HG03432 (cell line): ENCODE measurements around the gene TPPP.

Experiments
- ATAC-seq: cut with Tn5 transposase; IDR thresholded peaks from one replicate; pipeline ENCODE4 v1.9.1; 2021; ENCODE audit warnings: mild to moderate bottlenecking, moderate library complexity; ENCODE audit not compliant: unreplicated experiment

TPPP gene

DNA sequence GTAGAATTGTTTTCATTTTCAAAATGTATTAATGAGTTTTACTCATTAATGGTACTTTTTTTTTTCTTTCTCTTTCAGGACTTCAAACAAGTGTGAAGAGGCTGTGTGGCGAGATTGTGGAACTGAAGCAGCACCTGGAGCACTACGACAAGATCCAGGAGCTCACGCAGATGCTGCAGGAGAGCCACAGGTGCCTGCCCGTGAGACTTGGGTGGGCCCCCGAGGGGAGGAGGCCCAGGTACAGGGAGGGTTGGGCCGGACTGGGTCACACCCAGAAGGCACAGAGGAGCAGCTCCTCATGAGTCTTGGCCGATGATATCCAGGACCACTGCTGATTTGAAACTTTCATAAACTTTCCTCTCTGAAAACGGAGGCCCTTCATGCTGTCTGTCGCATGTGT is 45.4 kb downstream of the TPPP start:
- ATAC-seq: no peak

DNA sequence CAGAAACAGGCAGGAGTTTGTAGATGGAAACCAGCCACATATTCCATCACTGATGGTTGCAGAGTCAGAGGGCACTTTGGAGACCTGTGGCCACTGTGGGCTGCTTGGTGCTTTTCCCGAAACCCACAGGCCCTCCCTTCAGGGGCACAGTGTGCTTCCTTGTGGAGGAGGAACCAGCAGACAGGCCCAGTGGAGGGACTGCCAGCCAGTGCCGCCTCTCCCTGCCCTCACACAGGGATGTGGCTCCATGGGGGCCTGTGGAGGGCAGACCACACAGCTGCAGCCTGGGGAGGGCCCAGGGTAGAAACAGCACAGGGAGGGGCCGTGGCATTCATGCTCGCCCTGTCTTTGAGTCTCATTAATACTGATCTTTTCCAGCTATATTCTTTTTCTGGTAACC is 45.8 kb downstream of the TPPP start:
- no peak for ATAC-seq

DNA sequence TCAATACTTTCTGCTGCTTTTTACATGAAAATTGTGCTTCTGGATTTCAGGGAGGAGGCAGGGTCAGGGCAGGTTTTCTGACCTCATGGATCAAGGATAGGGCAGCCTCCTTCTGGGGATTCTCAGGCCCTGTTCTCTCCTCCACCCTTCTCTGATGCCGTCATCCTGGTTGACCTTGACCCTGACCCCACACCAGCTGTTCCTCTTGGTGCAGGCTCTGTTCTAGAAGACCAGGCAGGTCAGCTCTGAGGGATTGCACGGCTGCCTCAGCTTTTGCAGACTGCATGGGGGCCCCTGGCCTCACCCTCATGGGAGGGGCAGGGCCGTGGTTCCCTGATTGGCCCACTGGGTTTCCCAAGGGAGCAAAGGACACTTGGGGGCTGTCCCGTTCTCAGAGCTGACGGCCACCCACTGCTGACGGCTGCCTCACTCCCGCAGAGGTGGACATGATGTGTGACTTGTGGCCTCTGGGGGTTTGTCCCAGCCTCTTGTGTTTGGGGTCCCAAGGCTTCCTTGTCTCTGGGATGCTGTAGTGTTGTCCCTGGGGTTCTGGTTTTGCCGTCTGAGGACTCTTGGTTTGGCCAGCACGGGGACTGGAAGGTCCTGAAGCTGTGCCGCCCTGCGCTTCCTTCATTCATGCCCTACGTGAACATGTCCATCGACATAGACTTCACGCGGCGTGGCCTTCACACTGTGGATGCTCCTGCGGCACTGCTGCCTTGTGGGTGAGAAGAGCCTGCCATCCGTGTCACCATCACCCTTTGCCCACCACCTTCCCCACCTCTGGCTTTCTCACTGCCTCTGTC is 46.6 kb downstream of the TPPP start:
- no peak for ATAC-seq

DNA sequence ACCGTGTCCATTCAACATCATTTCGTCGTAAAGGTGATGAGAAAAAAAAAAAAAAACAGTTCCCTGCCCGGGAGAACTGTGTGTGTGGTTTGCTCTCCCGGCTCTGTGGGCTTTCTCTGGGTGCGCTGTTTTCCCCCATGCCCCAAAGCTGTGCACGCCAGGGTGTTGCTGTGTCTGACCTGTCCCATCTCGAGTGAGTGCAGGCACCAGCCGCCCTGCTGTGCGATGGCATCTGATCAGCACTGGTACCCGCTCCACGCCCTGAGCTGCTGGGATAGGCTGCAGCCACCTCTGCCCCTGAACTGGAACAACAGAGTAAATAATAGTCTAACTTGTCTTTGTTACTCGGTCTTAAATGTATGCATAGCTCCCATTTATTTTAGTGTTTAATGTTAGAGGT is 47.7 kb downstream of the TPPP start:
- no peak for ATAC-seq

DNA sequence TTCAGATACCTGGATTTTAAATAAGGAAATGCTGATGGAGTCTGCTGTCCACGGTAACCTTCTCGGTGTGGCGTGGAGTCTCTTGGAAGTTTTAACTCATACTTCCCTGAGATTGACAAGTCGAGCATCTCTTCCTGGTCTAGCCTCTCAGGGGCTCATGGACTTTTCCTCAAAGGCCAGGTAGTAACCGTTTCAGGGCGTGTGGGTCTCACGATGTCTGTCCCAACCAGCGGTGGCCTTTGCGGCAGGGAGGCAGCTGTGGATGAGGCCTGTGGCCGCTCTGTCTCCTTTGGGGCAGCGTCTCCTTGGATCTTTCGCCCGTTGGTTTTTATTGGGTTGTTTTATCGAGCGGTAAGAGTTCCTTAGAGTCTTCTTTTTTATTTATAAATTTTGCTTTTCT is 48.2 kb downstream of the TPPP start:
- no peak for ATAC-seq

DNA sequence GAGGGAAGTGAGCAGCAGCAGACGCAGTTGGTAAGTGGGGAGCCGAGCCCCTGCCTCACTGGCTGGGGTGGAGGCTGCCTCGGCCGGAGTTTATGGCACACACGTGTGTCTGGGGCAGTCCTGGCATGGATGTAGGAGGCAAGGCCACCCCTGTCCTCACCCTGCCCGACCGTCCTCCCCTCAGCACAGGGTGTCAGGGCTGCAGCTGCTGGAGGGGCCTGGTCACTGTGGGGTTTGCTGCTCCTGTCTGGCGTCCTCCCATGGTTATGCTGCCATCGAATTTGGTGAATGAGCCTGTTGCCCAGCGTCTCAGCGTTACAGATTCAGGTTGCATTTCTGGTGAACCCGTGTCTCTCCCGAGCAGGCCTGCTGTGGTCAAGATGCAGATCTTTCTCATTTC is 48.6 kb downstream of the TPPP start:
- no peak for ATAC-seq

DNA sequence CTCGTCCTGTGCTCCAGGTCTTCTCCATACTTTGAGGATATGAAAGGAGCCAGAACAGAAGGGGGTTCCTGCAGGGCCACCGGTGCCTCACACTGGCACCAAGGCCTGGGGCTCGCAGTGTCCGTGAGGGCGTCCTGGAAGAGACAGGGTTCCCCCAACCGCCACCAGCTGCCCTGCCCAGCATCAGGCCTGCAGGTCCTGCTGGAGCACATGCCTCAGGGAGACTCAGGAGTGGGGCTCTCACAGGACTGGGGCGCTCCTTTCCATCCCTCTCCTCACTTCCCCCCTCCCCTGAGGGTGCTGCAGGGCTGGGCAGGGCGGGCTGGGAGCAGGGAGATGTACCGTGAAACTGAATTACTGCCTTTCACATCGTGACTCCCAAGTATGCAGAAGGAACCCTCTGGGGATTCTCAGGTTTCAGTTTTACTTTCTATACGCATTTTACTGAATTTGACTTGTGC is 49.3 kb downstream of the TPPP start:
- peak; percentile 84 for ATAC-seq

DNA sequence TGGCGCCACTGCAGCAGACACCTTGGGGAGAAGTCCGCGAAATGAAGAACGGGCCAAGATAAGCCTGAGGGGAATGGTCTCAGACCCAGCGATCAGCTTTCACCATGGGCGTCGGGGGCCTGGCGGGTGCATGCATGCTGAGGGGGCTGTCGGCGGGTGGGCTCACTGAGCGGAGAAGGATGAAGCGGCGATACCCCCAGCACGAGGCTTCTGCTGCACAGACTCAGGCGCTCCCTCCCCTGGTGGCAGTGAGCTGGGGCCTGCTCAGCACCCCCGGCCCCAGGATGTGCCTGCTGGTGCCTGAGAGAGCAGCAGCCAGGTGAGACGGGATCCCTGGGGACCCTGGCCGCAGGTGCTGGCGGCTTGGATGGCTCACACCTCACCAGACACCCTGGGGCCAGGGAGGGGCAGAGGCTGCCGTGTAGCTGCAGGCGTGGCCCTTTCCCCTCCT is 49.8 kb downstream of the TPPP start:
- peak; percentile 40 for ATAC-seq

DNA sequence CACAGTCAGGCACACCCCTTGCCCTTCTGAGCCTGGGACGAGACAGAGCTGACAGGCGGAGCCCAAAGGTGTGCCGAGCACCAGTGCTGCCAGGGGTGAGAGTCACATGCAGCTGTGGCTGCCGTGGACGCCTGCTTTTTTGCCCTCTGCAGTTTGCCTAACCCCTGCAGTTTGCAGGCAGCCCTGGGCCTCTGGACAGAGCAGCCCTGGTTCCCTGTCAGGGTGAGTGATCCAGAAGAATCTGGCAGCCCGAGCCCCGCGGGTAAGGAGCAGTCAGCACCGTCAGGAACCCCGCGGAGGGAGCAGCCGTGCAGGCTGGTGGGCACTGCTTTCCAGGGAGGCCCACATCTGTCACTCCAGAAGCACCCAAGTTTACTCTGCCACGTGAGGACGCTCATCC is 50.7 kb downstream of the TPPP start:
- ATAC-seq: no peak

DNA sequence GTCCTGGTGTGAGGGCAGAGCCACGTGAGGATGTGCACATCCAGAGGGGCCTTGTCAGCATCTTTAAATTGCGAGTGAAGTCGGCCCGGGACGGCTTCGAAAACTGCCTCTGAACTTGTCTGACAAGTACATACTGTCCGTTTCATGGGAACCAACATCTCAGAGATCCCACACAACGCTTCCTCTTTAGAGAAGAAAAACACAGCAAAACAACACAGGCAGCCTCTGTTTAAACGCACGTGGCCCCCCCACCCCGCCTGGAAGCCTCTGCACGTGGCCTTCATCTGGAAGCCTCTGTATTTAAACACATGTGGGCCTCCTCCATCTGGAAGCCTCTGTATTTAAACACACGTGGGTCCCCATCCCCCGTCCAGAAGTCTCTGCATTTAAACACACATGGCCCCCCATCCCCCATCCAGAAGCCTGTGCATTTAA is 51.8 kb downstream of the TPPP start:
- no peak for ATAC-seq

DNA sequence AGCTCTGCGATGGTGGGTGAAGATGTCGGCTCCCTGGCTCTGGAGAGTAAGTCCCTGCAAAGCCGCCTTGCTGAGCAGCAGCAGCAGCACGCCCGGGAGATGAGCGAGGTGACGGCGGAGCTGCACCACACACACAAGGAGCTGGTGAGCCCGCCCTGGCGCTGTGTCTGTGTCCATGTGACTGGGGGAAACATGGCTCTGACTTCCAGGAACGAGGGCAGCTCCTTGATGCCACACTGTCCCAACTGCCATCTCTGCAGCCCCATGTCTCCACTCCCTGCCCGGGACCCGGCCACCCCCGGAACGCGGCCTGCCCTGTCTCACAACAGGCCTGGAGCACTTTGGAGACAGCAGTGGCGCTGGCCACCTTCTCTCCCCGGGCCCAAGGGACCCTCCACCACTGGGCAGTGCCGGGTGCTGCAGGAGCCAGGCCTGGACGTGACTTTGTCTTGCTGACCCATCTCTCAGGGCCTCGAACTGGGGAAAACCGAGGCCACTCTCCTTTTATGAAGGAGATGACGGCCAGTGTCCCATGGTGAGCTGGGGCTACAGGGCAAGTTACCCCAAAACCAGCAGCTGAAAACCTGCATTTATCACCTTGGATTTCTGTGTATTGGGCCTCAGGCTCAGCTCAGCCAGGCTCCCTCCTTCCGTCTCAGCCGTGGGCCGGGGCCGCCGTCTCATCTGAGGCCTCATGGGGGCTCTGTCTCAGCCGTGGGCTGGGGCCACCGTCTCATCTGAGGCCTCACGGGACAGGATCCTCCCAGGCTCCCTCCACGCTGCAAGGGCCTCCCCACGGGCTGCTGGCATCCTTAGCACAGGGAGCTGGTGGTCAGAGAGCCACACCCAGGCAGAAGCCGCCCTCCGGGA is 52.5 kb downstream of the TPPP start:
- ATAC-seq: no peak

DNA sequence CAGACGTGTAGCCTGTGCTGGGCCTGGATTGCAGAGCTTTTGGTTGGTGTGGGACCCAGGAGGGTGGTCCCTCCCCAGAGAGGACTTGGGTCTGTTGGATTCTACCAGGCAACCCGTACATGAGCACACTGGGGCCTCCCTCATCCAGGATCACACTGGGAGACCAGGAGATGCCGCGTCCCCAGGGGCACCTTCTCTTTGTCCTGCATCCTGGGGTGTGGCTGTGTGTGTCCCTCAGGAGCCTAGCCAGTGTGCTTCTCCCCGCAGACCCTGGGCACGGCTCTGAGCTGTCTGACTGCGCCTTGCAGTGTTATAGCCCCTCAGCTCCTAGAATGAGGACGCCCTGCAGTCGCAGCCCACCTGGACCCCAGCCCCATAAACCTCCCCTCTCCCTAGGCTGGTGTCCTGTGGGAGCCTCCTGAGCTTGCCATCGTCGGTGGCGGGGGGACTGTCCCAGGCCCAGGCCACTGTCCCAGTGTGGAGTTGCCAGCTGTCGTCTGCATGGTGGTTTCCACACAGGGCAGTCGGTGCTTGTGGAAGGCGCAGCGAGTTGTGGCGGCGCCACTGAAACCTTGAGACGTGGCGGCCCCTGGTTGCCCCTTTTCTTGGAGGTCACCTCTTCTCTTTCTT is 53.5 kb downstream of the TPPP start:
- ATAC-seq: no peak

DNA sequence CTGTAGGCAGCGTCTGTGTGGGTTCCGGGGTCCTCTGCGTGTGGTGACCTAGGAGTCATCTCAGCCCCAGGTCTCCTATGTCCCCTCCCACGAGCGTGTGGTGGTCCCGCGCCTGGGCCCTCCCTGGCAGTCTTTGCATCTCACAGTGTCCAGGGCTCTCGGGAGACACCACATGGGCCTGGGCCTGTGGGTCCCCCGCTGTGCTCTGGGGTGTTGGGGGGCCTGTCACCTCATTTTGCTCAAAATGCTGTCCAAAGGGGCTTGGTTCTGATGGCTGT is 54.0 kb downstream of the TPPP start:
- ATAC-seq: no peak

DNA sequence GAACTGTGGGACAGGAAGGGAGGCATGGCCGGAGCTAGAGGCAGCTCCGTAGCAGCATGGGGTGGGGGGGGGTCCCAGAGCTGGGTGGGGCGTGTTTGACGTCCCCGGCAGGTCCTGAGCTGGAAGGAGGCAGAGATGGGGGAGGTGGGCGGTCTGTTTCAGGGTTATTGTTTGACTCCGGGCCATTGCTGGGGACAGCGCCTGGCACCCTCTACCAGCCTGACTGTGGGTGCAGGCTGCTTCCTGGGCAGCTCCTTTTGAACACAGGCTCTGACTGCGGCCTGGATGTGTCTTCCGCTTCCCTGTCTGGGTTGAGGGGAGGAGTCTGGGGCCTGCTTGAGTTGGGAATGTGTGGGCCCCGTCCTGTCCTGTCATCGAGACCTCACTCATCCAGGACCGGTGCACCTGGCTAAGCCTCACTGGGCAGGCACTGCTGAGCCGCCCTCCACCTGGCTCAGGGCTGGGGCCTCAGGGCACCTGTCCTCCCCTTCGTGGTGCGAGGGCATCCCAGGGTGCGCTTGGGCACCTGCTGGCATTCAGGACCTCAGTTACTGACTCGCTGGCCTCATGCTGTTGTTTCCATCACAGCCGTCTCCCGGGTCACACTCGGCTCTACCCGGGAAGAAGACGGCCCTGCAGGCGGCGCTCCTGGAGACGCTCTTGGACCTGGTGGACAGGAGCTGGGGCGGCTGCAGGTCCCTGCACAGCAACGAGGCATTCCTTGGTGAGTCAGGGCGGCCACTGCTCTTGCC is 54.5 kb downstream of the TPPP start:
- ATAC-seq: no peak

DNA sequence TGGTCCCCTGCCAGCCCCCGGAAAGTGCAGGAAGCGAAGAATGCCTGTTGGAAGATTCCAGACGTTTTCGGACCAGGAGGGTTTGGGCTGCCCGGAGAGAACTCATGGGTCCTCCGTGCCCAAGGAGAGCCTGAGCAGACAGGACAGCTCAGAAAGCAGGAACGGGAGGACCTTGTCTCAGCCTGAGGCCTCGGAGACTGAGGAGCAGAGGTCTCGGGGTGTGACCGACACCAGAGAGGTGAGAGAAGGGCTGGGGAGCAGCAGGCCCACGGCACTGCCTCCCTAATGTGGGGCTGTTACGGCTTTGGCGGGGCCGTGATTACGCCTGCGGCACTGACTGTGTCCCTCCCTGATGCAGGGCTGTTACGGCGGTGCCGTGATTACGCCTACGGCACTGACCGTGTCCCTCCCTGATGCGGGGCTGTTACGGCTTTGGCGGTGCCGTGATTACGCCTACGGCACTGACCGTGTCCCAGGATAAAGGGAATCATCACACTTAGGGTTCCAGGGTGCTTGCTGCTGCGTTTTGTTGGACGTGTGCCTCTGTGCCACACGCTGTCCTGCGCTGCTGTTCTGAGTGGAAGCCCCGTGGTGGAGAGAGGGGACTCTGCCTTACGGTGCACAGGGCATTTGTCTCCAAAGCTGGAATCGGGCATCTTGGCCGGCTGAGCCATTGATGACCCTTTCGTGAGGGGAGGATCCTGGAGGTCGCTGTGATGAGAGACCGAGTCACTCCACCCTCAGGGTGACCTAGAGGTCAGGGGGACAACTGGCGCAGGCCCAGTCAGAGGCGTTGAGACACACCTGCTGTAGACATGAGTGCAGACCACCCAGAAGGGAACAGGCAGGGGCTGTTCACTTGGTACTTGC is 55.3 kb downstream of the TPPP start:
- ATAC-seq: no peak

DNA sequence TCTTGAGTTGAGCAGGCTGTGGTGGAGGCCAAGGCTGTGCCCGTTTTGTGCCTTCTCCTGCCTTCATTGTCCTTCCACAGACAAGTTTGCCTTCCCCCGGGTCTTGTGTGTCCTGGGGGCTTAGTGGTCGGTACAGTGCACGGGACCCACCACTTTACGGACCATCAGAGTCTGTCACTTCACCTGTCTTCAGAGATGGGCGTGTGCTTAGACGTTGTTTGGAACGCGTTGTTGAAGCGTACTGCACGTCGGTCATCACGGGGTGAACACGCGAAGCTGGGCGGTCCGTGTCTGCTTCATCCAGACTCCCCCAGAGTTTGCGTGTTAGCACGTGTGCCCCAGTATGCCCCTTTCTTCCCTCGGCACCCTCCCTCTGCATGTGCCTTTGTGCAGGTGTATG is 56.2 kb downstream of the TPPP start:
- ATAC-seq: no peak

DNA sequence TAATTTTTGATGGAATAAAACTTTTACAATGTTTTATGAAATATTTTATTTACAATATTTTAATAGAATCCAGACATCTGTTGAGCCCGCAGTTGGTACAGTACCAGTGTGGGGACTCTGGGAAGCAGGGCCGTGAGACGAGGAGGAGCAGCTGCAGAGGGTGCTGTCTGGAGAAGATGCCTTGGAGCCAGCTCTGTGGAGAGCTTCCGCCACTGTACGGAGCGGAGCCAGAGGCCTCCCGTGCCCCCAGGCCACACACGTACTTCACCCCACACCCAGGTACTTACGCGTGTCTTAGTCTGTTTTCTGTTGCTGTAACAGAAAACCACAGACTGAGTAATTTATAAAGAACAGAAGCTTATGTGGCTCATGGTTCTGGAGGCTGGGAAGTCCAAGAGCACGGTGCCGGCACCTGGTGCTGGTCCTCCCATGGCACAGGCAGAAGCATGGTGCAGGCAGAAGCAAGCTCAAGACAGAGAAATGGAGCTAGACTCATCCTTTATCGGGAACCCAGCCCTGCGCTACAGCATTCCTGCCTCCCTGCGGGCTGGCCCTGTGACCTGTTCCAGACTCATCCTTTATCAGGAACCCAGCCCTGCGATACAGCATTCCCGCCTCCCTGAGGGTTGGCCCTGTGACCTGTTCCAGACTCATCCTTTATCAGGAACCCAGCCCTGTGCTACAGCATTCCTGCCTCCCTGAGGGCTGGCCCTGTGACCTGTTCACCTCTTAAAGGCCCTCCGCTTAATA is 57.7 kb downstream of the TPPP start:
- ATAC-seq: no peak

DNA sequence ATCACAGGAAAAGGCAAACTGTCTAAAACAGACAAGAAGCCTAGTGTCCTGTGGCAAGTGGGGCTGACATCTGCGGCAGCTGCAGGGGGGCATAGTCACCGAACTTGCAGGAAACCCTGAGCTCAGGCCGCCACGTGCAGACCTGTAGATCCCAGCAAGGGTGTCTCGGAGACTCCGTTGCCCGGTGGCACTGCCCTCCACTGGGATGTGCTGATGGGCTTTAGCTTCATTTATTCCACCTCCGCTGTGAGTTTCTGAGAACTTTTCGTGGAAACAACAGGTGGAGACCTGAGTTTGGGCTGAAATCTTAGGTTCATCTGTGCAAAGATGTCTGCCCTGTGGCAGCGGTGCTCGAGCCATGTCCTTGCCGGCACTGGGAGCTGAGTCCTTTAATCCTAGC is 59.0 kb downstream of the TPPP start:
- no peak for ATAC-seq

DNA sequence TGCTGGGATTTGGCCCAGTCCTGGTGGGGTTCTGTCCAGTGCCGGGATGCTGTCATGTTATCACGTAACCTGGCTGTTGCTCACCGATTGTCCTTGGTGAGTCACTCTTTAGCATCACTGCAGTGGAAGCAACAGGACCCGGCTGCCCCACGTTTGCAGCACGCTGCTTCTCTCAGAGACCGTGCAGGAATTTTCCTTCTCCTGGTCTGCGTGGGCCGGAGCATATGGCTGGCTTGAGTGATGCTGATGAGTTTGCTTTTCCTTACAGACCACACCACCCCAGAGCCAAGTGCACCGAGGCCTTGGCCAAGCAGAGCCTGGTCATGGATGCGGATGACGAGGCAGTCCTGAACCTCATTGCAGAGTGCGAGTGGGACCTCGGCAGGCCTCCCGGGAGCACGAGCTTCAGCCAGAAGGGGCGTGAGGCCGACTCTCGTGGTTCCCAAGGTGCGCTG is 59.6 kb downstream of the TPPP start:
- ATAC-seq: no peak
